ENCODE measurements around the gene POLDIP3.

The POLDIP3 gene

GRCh38 chr22:42642806-42643633 lies 28.3 kb upstream of the POLDIP3 start:
- no peak for DNase-seq (ENCODE audit: low read depth)

GRCh38 chr22:42641801-42642413 lies 27.2 kb upstream of the POLDIP3 start:
- DNase-seq (ENCODE audit: low read depth), result no peak

GRCh38 chr22:42639541-42640241 lies 25.0 kb upstream of the POLDIP3 start:
- DNase-seq (ENCODE audit: low read depth), result no peak

- DNase-seq (ENCODE audit: low read depth), result no peak
These were observed 22.9 kb upstream of the POLDIP3 start for GRCh38 chr22:42637555-42637954.

GRCh38 chr22:42636506-42636905 lies 21.8 kb upstream of the POLDIP3 start:
- DNase-seq (ENCODE audit: low read depth), result no peak

- no peak for DNase-seq (ENCODE audit: low read depth)
These were observed 20.8 kb upstream of the POLDIP3 start for GRCh38 chr22:42635531-42635930.

- DNase-seq (ENCODE audit: low read depth), result no peak
These were observed 18.3 kb upstream of the POLDIP3 start for GRCh38 chr22:42633013-42633412.

GRCh38 chr22:42632096-42632495 lies 17.4 kb upstream of the POLDIP3 start:
- no peak for DNase-seq (ENCODE audit: low read depth)

GRCh38 chr22:42630901-42631602 lies 16.4 kb upstream of the POLDIP3 start:
- DNase-seq (ENCODE audit: low read depth), result no peak

- no peak for DNase-seq (ENCODE audit: low read depth)
These were observed 15.5 kb upstream of the POLDIP3 start for GRCh38 chr22:42630211-42630610.

GRCh38 chr22:42627981-42628380 lies 13.3 kb upstream of the POLDIP3 start:
- DNase-seq (ENCODE audit: low read depth), result no peak

- no peak for DNase-seq (ENCODE audit: low read depth)
These were observed 12.4 kb upstream of the POLDIP3 start for GRCh38 chr22:42626951-42627625.

- no peak for DNase-seq (ENCODE audit: low read depth)
These were observed 11.7 kb upstream of the POLDIP3 start for GRCh38 chr22:42626431-42626830.

- DNase-seq (ENCODE audit: low read depth), result no peak
These were observed 10.7 kb upstream of the POLDIP3 start for GRCh38 chr22:42625416-42625815.

- no peak for DNase-seq (ENCODE audit: low read depth)
These were observed 9.9 kb upstream of the POLDIP3 start for GRCh38 chr22:42624551-42625106.

- DNase-seq (ENCODE audit: low read depth), result no peak
These were observed 9.2 kb upstream of the POLDIP3 start for GRCh38 chr22:42623756-42624441.

- no peak for DNase-seq (ENCODE audit: low read depth)
These were observed 8.6 kb upstream of the POLDIP3 start for GRCh38 chr22:42623301-42623751.

GRCh38 chr22:42622061-42622710 lies 7.5 kb upstream of the POLDIP3 start:
- no peak for DNase-seq (ENCODE audit: low read depth)

- peak; percentile 15 for DNase-seq (ENCODE audit: low read depth)
These were observed 6.9 kb upstream of the POLDIP3 start for GRCh38 chr22:42621505-42622002.

- DNase-seq (ENCODE audit: low read depth), result no peak
These were observed 5.4 kb upstream of the POLDIP3 start for GRCh38 chr22:42620084-42620483.
